ENCODE results near the gene MGMT.

- no peak for TF ChIP-seq CTCF (IDR thresholded peaks at IDR 0.05)
- no peak for TF ChIP-seq POLR2A (IDR thresholded peaks at IDR 0.05)
These were observed 42.8 kb downstream of the MGMT start for GRCh38 chr10:129509835-129510234.
